GM23248 (cell line): ENCODE results near the gene ICAM1. TPM values are rescaled to one million over a fixed set of nuclear protein-coding genes. Genes with fewer than 3 reads are reported as not detected.

Source experiments
- DNase-seq: peaks from one replicate; pipeline ENCODE4 v3.0.0-alpha.2; 2015
- H2AFZ ChIP-seq: fragments of 200-600 bp; sonication (generic); 2 replicates; pipeline ENCODE4 v1.6.1; 2016; ENCODE audit warnings: antibody characterized with exemption
- H3F3A ChIP-seq: fragments of 200-600 bp; sonication (generic); 2 replicates; pipeline ENCODE4 v1.6.1; 2016; ENCODE audit warnings: mild to moderate bottlenecking, antibody characterized with exemption, mixed run types; ENCODE audit not compliant: insufficient read depth
- H3K27ac ChIP-seq: fragments of 200-600 bp; sonication (generic); 2 replicates; pipeline ENCODE4 v1.5.1; 2016; ENCODE audit warnings: mild to moderate bottlenecking
- H3K27me3 ChIP-seq: fragments of 200-600 bp; sonication (generic); replicated peaks from 2 replicates; pipeline ENCODE4 v1.6.1; 2016; ENCODE audit warnings: mild to moderate bottlenecking; ENCODE audit not compliant: insufficient read depth
- H3K36me3 ChIP-seq: fragments of 200-600 bp; sonication (generic); 2 replicates; pipeline ENCODE4 v1.6.1; 2016; ENCODE audit warnings: low read depth, mild to moderate bottlenecking
- H3K4me1 ChIP-seq: fragments of 200-600 bp; sonication (generic); 2 replicates; pipeline ENCODE4 v1.6.1; 2016; ENCODE audit warnings: mild to moderate bottlenecking; ENCODE audit not compliant: insufficient read depth
- H3K4me2 ChIP-seq: fragments of 200-600 bp; sonication (generic); one replicate; pipeline ENCODE4 v1.6.1; 2016; ENCODE audit warnings: mild to moderate bottlenecking; ENCODE audit not compliant: unreplicated experiment
- H3K4me3 ChIP-seq: fragments of 200-600 bp; sonication (generic); 2 replicates; pipeline ENCODE4 v1.5.1; 2016; ENCODE audit warnings: mild to moderate bottlenecking
- H3K79me2 ChIP-seq: fragments of 200-600 bp; sonication (generic); 2 replicates; pipeline ENCODE4 v1.6.1; 2016; ENCODE audit warnings: mild to moderate bottlenecking; ENCODE audit not compliant: insufficient read depth
- H3K9ac ChIP-seq: fragments of 200-600 bp; sonication (generic); 2 replicates; pipeline ENCODE4 v1.6.1; 2016; ENCODE audit warnings: mild to moderate bottlenecking
- H3K9me2 ChIP-seq: fragments of 200-600 bp; sonication (generic); 2 replicates; pipeline ENCODE4 v1.6.1; 2016; ENCODE audit warnings: mixed run types, mild to moderate bottlenecking, moderate library complexity; ENCODE audit not compliant: insufficient read depth
- H3K9me3 ChIP-seq: fragments of 200-600 bp; sonication (generic); one replicate; pipeline ENCODE4 v1.6.1; 2017; ENCODE audit warnings: low read depth
- H4K20me1 ChIP-seq: fragments of 200-600 bp; sonication (generic); 2 replicates; pipeline ENCODE4 v1.6.0; 2016; ENCODE audit not compliant: insufficient read depth
- EZH2 ChIP-seq: fragments of 200-600 bp; sonication (generic); IDR thresholded peaks from 2 replicates; pipeline ENCODE4 v1.6.1; 2018; ENCODE audit warnings: antibody characterized with exemption, mild to moderate bottlenecking; ENCODE audit not compliant: insufficient read depth, poor library complexity, severe bottlenecking
- EZH2phosphoT487 ChIP-seq: fragments of 200-600 bp; sonication (generic); IDR thresholded peaks from 2 replicates; pipeline ENCODE4 v1.6.1; 2018; ENCODE audit warnings: antibody characterized with exemption, moderate library complexity, mild to moderate bottlenecking, low read depth; ENCODE audit not compliant: insufficient read depth
- WGBS, 2 experiments: methylation state at CpG; one replicate each; pipeline ENCODE4 v1.1.6; 2015 to 2017; ENCODE audit warnings: low lambda C conversion rate in 2 of 2, low coverage in 1 of 2; ENCODE audit errors: missing lambda C conversion rate in 2 of 2; 5-methylcytosine and 5-hydroxymethylcytosine counted together
- in situ Hi-C: fragments of 300-500 bp; cut with MboI; formaldehyde crosslinking; loops from 2 replicates; pipeline ENCODE4 v1.15.0; 2020
- polyA plus RNA-seq: library from polyadenylated mRNA; unstranded; fragments of >200 nt; fragmentation: Nextera tagmentation; extraction: Ambion mirVana; gene quantifications from 2 replicates; pipeline ENCODE4 v1.2.1, GENCODE V29; 2016
- total RNA-seq: library from RNA; depleted of rRNA; stranded (reverse); fragments of >200 nt; shearing (Covaris generic); gene quantifications from 2 replicates; pipeline ENCODE4 v1.2.3, GENCODE V29; 2014

The ICAM1 gene
- total and polyA plus RNA-seq, 2 experiments from 2014 or later = 21.6 to 23.6 TPM

- H3K4me3 ChIP-seq = no peak overlapping the region
- H4K20me1 ChIP-seq = no peaks in the 10 kb centered on the region
- no peaks in the 10 kb centered on the region for H3K9me2 ChIP-seq
- H3K79me2 ChIP-seq = no peaks in the 10 kb centered on the region
- H3K36me3 ChIP-seq = no peaks in the 10 kb centered on the region
- H3K9me3 ChIP-seq = no peaks in the 10 kb centered on the region
- H3F3A ChIP-seq = no peaks in the 10 kb centered on the region
- 71 to 72% methylated on average over 6 of the region's 6 CpGs for WGBS, 2 experiments
- no peak for TF ChIP-seq EZH2phosphoT487
- no peak overlapping the region for H2AFZ ChIP-seq
- H3K4me2 ChIP-seq = no peak overlapping the region
- in situ Hi-C loops = loop anchor here (25.0 kb wide), 1 partner anchor 309 kb away; the partner anchor contains the start of gene OLFM2
- no peaks in the 10 kb centered on the region for H3K27me3 ChIP-seq
- H3K9ac ChIP-seq = no peak overlapping the region
- no peak for DNase-seq
- H3K4me1 ChIP-seq = peaks cover 10% of the 10 kb centered on the region
- H3K27ac ChIP-seq = no peak overlapping the region
These were observed 24.4 kb upstream of the ICAM1 start for GRCh38 chr19:10246511-10246910.

DNA sequence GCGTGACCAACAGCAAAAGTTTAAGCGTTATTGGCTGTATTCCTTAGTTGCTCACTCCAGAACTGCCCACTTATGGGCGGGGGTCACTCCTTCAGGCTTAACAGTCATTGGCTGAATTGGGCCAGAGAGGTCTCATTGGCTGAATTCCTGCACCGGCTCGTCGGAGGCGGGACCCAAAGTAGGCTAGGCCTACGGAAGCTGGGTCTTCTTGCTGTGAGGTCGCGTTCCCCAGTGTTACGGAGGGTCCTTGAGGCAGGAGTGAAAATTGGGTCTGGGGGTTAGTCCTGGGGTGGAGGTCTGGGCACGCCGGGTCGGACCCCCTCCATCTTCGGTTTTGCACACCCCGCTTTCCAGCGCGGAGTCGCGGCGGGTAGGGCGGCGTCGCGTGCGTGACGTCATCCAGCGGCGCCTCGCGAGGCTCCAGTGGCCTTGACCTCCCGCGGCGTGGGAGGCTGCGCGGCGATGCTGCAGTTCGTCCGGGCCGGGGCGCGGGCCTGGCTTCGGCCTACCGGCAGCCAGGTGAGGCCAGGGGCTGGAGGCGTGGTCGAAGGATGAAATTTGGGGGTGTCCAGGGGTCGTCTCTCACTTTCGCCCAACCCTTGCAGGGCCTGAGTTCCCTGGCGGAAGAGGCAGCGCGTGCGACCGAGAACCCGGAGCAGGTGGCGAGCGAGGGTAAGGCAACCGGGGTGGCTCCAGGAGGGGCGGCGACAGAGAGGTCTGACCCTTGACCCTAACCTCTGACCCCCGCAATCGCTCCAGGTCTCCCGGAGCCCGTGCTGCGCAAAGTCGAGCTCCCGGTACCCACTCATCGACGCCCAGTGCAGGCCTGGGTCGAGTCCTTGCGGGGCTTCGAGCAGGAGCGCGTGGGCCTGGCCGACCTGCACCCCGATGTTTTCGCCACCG is 18.9 kb upstream of the ICAM1 start, which contains the start of gene MRPL4:
TSS of gene MRPL4 (plus strand) at position 423 of the 903 bp plus-strand sequence. CDS start at position 463, 40 bp downstream.
- H3K9ac ChIP-seq = peak within 1 kb of the TSS; percentile 87
- H4K20me1 ChIP-seq = no peaks in the 10 kb centered on the region
- DNase-seq = peak; percentile 100
- in situ Hi-C loops = no loop called here
- H2AFZ ChIP-seq = peak within 1 kb of the TSS; percentile 90
- H3K4me2 ChIP-seq = peak within 1 kb of the TSS; percentile 90
- H3K36me3 ChIP-seq = no peaks in the 10 kb centered on the region
- WGBS, 2 experiments = 0 to 1% methylated on average over 53 to 62 of the region's 77 CpGs
- H3K79me2 ChIP-seq = peaks cover 22% of the 10 kb centered on the region
- peak within 1 kb of the TSS; percentile 89 for H3K4me3 ChIP-seq
- TF ChIP-seq EZH2 = no peak
- no peak for TF ChIP-seq EZH2phosphoT487
- H3K27ac ChIP-seq = peak within 1 kb of the TSS; percentile 37
- H3K4me1 ChIP-seq = peaks cover 5% of the 10 kb centered on the region; the same call in 1 of the 2 replicates
- H3K9me2 ChIP-seq = no peaks in the 10 kb centered on the region
- no peaks in the 10 kb centered on the region for H3F3A ChIP-seq
- no peaks in the 10 kb centered on the region for H3K27me3 ChIP-seq
- H3K9me3 ChIP-seq = no peaks in the 10 kb centered on the region

- no peak for TF ChIP-seq EZH2phosphoT487
- TF ChIP-seq EZH2 = no peak
- Histone ChIP-seq H4K20me1 (no peaks in the 10 kb centered on the region), H3K36me3 (no peaks in the 10 kb centered on the region; the same call in 1 of the 2 replicates), H3K9me3 (no peaks in the 10 kb centered on the region), H3K9ac (peak overlapping the region; percentile 87), H3K27me3 (no peaks in the 10 kb centered on the region), H3F3A (no peaks in the 10 kb centered on the region), H3K4me2 (peak overlapping the region; percentile 90), H3K79me2 (peaks cover 22% of the 10 kb centered on the region), H2AFZ (peak overlapping the region; percentile 90), H3K9me2 (no peaks in the 10 kb centered on the region), H3K27ac (0 out of 2 replicates have a peak overlapping the region, but pooled peaks have one; percentile 37), H3K4me1 (peaks cover 5% of the 10 kb centered on the region; the same call in 1 of the 2 replicates), H3K4me3 (peak overlapping the region; percentile 89)
- WGBS, 2 experiments = 31 to 32% methylated on average over 8 of the region's 8 CpGs
- DNase-seq = no peak
- in situ Hi-C loops = no loop called here
These were observed 18.2 kb upstream of the ICAM1 start for GRCh38 chr19:10252707-10253106.

GRCh38 chr19:10254244-10254643 is 16.7 kb upstream of the ICAM1 start:
- H3K27me3 ChIP-seq = no peaks in the 10 kb centered on the region
- no peak overlapping the region for H3K27ac ChIP-seq
- peaks cover 22% of the 10 kb centered on the region for H3K79me2 ChIP-seq
- no peaks in the 10 kb centered on the region for H3K9me2 ChIP-seq
- WGBS, 2 experiments = 95 to 98% methylated on average over 3 of the region's 3 CpGs
- H3K36me3 ChIP-seq = no peaks in the 10 kb centered on the region; the same call in none of the 2 replicates
- H3K9me3 ChIP-seq = no peaks in the 10 kb centered on the region
- no peak overlapping the region for H3K9ac ChIP-seq
- no peaks in the 10 kb centered on the region for H3F3A ChIP-seq
- TF ChIP-seq EZH2 (no peak), EZH2phosphoT487 (no peak)
- no peak overlapping the region for H3K4me3 ChIP-seq
- H3K4me2 ChIP-seq = no peak overlapping the region
- no peak for DNase-seq
- H4K20me1 ChIP-seq = no peaks in the 10 kb centered on the region
- in situ Hi-C loops = no loop called here
- no peak overlapping the region for H2AFZ ChIP-seq
- H3K4me1 ChIP-seq = peaks cover 5% of the 10 kb centered on the region; the same call in 1 of the 2 replicates
